HG03064 (cell line): Measurements from ENCODE around the gene CBFA2T2.
"Not testable (repeated sequence)": the region's sequence is repeated elsewhere in the genome, so short reads cannot be mapped to it uniquely, and the experiment has no call there.

Source experiments
- ATAC-seq: cut with Tn5 transposase; IDR thresholded peaks from one replicate; pipeline ENCODE4 v1.9.1; 2021; ENCODE audit warnings: low read depth; ENCODE audit not compliant: unreplicated experiment

Gene CBFA2T2

GRCh38 chr20:33501000-33501399 lies 11.1 kb downstream of the CBFA2T2 start:
- no peak for ATAC-seq

GRCh38 chr20:33503564-33503963 lies 13.7 kb downstream of the CBFA2T2 start:
- no peak for ATAC-seq

GRCh38 chr20:33506576-33506975 lies 16.7 kb downstream of the CBFA2T2 start:
- ATAC-seq, result no peak

- ATAC-seq, result no peak
Measured at GRCh38 chr20:33507461-33507860, 17.6 kb downstream of the CBFA2T2 start.

- ATAC-seq, result not testable (repeated sequence)
Measured at GRCh38 chr20:33508015-33508414, 18.1 kb downstream of the CBFA2T2 start.

GRCh38 chr20:33509057-33509456 lies 19.2 kb downstream of the CBFA2T2 start:
- not testable (repeated sequence) for ATAC-seq

- not testable (repeated sequence) for ATAC-seq
Measured at GRCh38 chr20:33511876-33512275, 22.0 kb downstream of the CBFA2T2 start.

GRCh38 chr20:33515569-33516216 lies 25.8 kb downstream of the CBFA2T2 start:
- ATAC-seq, result no peak

GRCh38 chr20:33516882-33517281 lies 27.0 kb downstream of the CBFA2T2 start:
- no peak for ATAC-seq

- ATAC-seq, result no peak
Measured at GRCh38 chr20:33518071-33518470, 28.2 kb downstream of the CBFA2T2 start.

GRCh38 chr20:33521461-33521860 lies 31.6 kb downstream of the CBFA2T2 start:
- no peak for ATAC-seq

GRCh38 chr20:33522256-33522820 lies 32.4 kb downstream of the CBFA2T2 start:
- ATAC-seq, result no peak

- no peak for ATAC-seq
Measured at GRCh38 chr20:33524261-33524660, 34.4 kb downstream of the CBFA2T2 start.

- ATAC-seq, result no peak
Measured at GRCh38 chr20:33526769-33527168, 36.9 kb downstream of the CBFA2T2 start.

GRCh38 chr20:33531047-33531877 lies 41.4 kb downstream of the CBFA2T2 start:
- ATAC-seq, result no peak

GRCh38 chr20:33531885-33532284 lies 42.0 kb downstream of the CBFA2T2 start:
- ATAC-seq, result no peak

- ATAC-seq, result no peak
Measured at GRCh38 chr20:33532753-33533459, 43.0 kb downstream of the CBFA2T2 start.

GRCh38 chr20:33535717-33536116 lies 45.8 kb downstream of the CBFA2T2 start:
- ATAC-seq, result not testable (repeated sequence)

- no peak for ATAC-seq
Measured at GRCh38 chr20:33537608-33538007, 47.7 kb downstream of the CBFA2T2 start.

- no peak for ATAC-seq
Measured at GRCh38 chr20:33539129-33539528, 49.2 kb downstream of the CBFA2T2 start.

GRCh38 chr20:33540427-33540826 lies 50.5 kb downstream of the CBFA2T2 start:
- ATAC-seq, result no peak
